Gastrocnemius medialis (tissue), 4 donors: Measurements from ENCODE around the gene ST6GALNAC6. TPM values are rescaled to one million over a fixed set of nuclear protein-coding genes. Genes with fewer than 3 reads are reported as not detected.

Experiments
- ATAC-seq, 2 donors: fragments of 150-250 bp; one replicate each; pipeline ENCODE4 v1.9.1; 2016
- DNase-seq, 2 donors: peaks; one replicate each; pipeline ENCODE4 v3.0.0-alpha.2; 2019
- H3K27ac ChIP-seq, 4 donors: fragments of 200-600 bp; sonication (generic); 1 replicate in 1 of 4; 2 replicates in 3 of 4; pipeline ENCODE4 v1.5.1; 2016 to 2018; ENCODE audit warnings: mild to moderate bottlenecking in 2 of 4, moderate library complexity in 1 of 4
- H3K27me3 ChIP-seq, 3 donors: fragments of 200-600 bp; sonication (generic) in 2 of 3; 1 replicate in 1 of 3; 2 replicates in 2 of 3; pipeline versions ENCODE4 v1.5.1 to v1.6.0; 2016 to 2019; ENCODE audit warnings: mild to moderate bottlenecking in 1 of 3, moderate library complexity in 1 of 3
- H3K36me3 ChIP-seq, 2 donors: fragments of 200-600 bp; sonication (generic) in 1 of 2; one replicate each; pipeline ENCODE4 v1.5.1; 2017 to 2018
- H3K4me1 ChIP-seq, 2 donors: fragments of 200-600 bp; sonication (generic) in 1 of 2; one replicate each; pipeline ENCODE4 v1.5.1; 2016 to 2017; ENCODE audit warnings: mild to moderate bottlenecking in 2 of 2
- H3K4me3 ChIP-seq, 4 donors: fragments of 200-600 bp; sonication (generic) in 3 of 4; 1 replicate in 1 of 4; 2 replicates in 3 of 4; pipeline ENCODE4 v1.5.1; 2016 to 2019; ENCODE audit warnings: mild to moderate bottlenecking in 2 of 4
- H3K9me3 ChIP-seq, 3 donors: fragments of 200-600 bp; sonication (generic) in 2 of 3; 1 replicate in 1 of 3; 2 replicates in 2 of 3; pipeline ENCODE4 v1.5.1; 2016 to 2019
- POLR2A ChIP-seq, 2 donors: fragments of 450-650 bp; IDR thresholded peaks; one replicate each; pipeline ENCODE4 v1.6.1; 2017; ENCODE audit warnings: antibody characterized with exemption in 2 of 2, mild to moderate bottlenecking in 2 of 2, moderate library complexity in 2 of 2
- in situ Hi-C, 4 donors: fragments of 200-750 bp; cut with MboI; loops; one replicate each; pipeline versions ENCODE4 v1.15.0 to v1.8.0; 2017; ENCODE audit warnings: low sequenced_read_pairs in 4 of 4
- intact Hi-C: fragments of 100-400 bp; cut with DNase I; formaldehyde crosslinking; loops from one replicate; pipeline ENCODE4 v1.15.1; 2023; ENCODE audit warnings: low total_unique reads
- total RNA-seq, 4 donors: library from RNA; depleted of rRNA; stranded (reverse); fragments of >200 nt; gene quantifications; one replicate each; pipeline versions ENCODE4 v1.1.0 to v1.2.3, GENCODE V29; 2016
- TF ChIP-seq, protein P1 (sequence below), 5 experiments: fragments of 450-650 bp in 3 of 5; fragments of 200-600 bp in 2 of 5; sonication (generic) in 2 of 5; IDR thresholded peaks in 4 of 5; conservative IDR thresholded peaks in 1 of 5; 1 replicate in 4 of 5; 2 replicates in 1 of 5; pipeline ENCODE4 v1.5.1; 2016 to 2019; ENCODE audit warnings: antibody characterized with exemption in 5 of 5, mild to moderate bottlenecking in 3 of 5, moderate library complexity in 3 of 5

The ST6GALNAC6 gene
- total RNA-seq, 4 donors from 2014 or later: 46.7 to 69.3 (median 56.9) TPM

DNA sequence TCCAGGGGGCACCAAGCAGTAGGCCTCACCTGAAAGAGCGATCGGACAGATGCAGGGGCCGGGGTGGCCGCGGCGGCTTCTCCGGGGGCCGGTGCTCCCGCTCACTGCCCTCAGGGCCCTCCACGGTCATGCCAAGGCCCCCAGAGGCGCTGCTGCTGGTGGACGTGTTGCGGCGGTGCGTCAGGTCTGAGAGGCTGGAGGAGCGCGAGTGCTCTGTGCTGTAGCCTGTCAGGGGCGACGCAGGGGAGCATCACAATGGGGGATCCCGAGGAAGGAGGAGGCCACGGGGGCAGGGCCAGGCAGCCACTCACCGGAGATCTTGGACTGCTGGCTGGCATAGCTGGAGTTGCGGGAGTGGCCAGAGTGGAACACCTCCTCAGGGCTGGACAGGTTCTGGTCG is 45.9 kb upstream of the ST6GALNAC6 start:
- in situ Hi-C loops: loop anchor here in 1 of 4 donors (5.0 kb wide), 1 partner anchor 87 kb away; no protein-coding TSS in a partner anchor
- peaks cover 9 to 13% of the 10 kb centered on the region in 2 donors for H3K4me1 ChIP-seq
- DNase-seq: no peak

DNA sequence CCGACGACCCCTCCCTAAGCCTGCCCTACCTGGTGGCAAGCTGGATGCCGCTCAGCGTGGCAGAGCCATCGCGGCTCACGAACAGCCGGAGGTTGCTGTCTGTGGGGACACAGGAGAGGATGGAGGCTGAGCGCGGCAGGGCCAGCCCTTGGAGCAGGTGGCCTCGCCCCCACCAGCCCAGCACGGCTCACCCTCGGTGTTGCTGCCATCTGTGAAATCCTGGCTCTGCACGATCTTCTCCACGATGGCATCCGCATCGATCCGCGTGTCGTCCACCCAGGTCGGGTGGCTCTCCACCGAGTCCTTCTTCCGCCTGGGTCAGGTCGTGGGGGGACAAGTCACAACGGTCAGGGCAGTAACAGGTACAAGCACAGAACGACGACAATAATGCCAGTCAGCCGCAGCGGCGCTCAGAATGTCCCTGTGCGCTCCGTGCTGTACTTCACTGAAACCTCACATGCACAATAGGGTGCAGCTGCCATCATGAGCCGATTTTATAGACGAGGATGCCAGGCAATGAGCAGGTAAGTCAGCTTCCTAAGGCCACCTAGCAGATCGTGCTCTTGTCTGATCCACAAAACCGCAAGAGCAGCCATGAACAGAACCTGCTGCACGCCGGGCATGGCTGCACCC is 45.3 kb upstream of the ST6GALNAC6 start:
- in situ Hi-C loops (loop anchor here in 2 of 4 donors (5.0 kb wide), 1 partner anchor 88 kb away; no protein-coding TSS in a partner anchor), intact Hi-C loops (loop anchor here (5.0 kb wide), 1 partner anchor 173 kb away; no protein-coding TSS in a partner anchor)
- H3K27ac ChIP-seq: no peak overlapping the region
- TF ChIP-seq, protein P1, sequence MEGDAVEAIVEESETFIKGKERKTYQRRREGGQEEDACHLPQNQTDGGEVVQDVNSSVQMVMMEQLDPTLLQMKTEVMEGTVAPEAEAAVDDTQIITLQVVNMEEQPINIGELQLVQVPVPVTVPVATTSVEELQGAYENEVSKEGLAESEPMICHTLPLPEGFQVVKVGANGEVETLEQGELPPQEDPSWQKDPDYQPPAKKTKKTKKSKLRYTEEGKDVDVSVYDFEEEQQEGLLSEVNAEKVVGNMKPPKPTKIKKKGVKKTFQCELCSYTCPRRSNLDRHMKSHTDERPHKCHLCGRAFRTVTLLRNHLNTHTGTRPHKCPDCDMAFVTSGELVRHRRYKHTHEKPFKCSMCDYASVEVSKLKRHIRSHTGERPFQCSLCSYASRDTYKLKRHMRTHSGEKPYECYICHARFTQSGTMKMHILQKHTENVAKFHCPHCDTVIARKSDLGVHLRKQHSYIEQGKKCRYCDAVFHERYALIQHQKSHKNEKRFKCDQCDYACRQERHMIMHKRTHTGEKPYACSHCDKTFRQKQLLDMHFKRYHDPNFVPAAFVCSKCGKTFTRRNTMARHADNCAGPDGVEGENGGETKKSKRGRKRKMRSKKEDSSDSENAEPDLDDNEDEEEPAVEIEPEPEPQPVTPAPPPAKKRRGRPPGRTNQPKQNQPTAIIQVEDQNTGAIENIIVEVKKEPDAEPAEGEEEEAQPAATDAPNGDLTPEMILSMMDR (IDR thresholded peaks at IDR 0.05 in 4 of 5, conservative IDR thresholded peaks at IDR 0.05 in 1 of 5): no peak
- TF ChIP-seq POLR2A (IDR thresholded peaks at IDR 0.05): no peak
- no peak for ATAC-seq
- H3K27me3 ChIP-seq: no peaks in the 10 kb centered on the region
- H3K4me3 ChIP-seq: no peak overlapping the region
- DNase-seq: no peak
- H3K4me1 ChIP-seq: peaks cover 7 to 9% of the 10 kb centered on the region in 2 donors
- peaks cover 0 to 7% of the 10 kb centered on the region in 2 donors for H3K36me3 ChIP-seq
- no peaks in the 10 kb centered on the region for H3K9me3 ChIP-seq

More for the DNA sequence above, 45.9 kb upstream of the ST6GALNAC6 start:
- no peak for TF ChIP-seq POLR2A (IDR thresholded peaks at IDR 0.05)
- TF ChIP-seq, protein P1 (IDR thresholded peaks at IDR 0.05 in 4 of 5, conservative IDR thresholded peaks at IDR 0.05 in 1 of 5): no peak
- Histone ChIP-seq H3K36me3 (peaks cover 0 to 7% of the 10 kb centered on the region in 2 donors), H3K27me3 (no peaks in the 10 kb centered on the region), H3K9me3 (no peaks in the 10 kb centered on the region), H3K4me3 (no peak overlapping the region), H3K27ac (no peak overlapping the region)
- intact Hi-C loops: no loop called here
- ATAC-seq: no peak

DNA sequence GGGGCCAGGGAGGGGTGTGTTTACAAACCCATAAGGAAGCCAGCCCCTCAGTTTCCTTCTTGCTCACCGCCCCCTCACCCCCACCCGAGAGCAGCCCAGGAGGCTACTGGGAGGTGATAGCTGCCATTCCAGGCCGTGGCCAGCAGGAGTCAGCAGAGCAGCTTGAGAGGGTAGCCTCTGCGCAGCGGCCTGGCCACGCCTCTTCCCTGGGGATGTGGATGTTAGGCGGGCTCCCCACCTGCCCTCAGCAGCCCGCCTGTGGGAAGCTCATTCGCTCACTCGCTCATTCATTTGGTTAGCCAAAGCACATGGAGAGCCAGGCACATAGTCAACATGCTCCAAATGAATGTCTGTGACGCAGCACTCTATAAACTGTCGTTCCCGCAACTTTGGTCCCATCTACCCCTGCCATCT is 44.3 kb upstream of the ST6GALNAC6 start:
- H3K4me1 ChIP-seq: peaks cover 7 to 12% of the 10 kb centered on the region in 2 donors
- H3K27ac ChIP-seq: no peak overlapping the region
- intact Hi-C loops: loop anchor here (1.0 to 5.0 kb wide), 2 partner anchors 92 to 174 kb away; no protein-coding TSS in a partner anchor
- H3K9me3 ChIP-seq: no peaks in the 10 kb centered on the region
- DNase-seq (peak; percentile 46 to 79), ATAC-seq (peak; percentile 53 to 74)
- H3K4me3 ChIP-seq: no peak overlapping the region
- TF ChIP-seq POLR2A (IDR thresholded peaks at IDR 0.05): no peak
- TF ChIP-seq, protein P1 (IDR thresholded peaks at IDR 0.05 in 4 of 5, conservative IDR thresholded peaks at IDR 0.05 in 1 of 5): peak; percentile 75 to 90 (median 84)
- in situ Hi-C loops: loop anchor here in 1 of 4 donors (5.0 kb wide), 1 partner anchor 89 kb away; no protein-coding TSS in a partner anchor
- H3K27me3 ChIP-seq: no peaks in the 10 kb centered on the region
- H3K36me3 ChIP-seq: peaks cover 0 to 7% of the 10 kb centered on the region in 2 donors

DNA sequence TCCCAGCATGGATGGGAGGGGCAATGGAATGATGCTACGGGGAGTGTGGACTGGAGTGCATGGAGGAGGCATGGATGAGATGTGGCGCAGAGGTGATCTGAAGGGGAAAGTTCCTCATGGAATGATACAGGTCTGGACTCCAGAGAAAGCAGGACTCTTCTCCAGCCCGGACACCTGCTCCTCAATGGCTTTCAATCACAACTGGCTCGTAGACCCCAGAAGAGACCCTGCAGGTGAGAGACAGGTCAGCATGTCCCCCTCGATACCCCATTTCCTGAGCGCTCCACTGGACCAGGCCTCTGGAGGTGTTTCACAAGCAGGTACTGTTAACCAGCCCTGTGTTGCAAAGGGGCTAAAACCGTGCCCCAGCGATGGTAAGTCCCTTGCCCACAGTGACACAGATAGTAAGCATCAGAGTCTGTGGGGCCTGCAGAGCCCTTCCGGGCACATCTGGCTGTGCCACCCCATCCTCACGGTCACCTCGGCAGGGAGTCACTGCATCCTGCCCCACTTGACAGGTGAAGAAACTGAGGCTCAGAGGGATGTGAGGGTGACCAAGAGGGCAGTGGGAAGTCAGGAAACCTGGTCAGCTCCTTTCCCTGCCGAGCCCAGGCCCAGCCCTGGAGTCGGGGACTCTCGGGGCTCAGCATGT is 43.7 kb upstream of the ST6GALNAC6 start:
- Histone ChIP-seq H3K4me3 (no peak overlapping the region), H3K36me3 (peaks cover 0 to 7% of the 10 kb centered on the region in 2 donors), H3K27ac (no peak overlapping the region), H3K9me3 (no peaks in the 10 kb centered on the region), H3K27me3 (no peaks in the 10 kb centered on the region), H3K4me1 (peaks cover 9 to 13% of the 10 kb centered on the region in 2 donors)
- intact Hi-C loops: loop anchor here (1.0 to 5.0 kb wide), 2 partner anchors 92 to 174 kb away; no protein-coding TSS in a partner anchor
- no peak for DNase-seq
- ATAC-seq: no peak
- in situ Hi-C loops: loop anchor here in 1 of 4 donors (5.0 kb wide), 1 partner anchor 89 kb away; no protein-coding TSS in a partner anchor
- TF ChIP-seq POLR2A (IDR thresholded peaks at IDR 0.05): no peak
- TF ChIP-seq, protein P1 (IDR thresholded peaks at IDR 0.05 in 4 of 5, conservative IDR thresholded peaks at IDR 0.05 in 1 of 5): peak in 1 of 5 experiments; percentile 20
